Omental fat pad (tissue), 4 donors: ENCODE measurements around the gene KLF2. TPM values are rescaled to one million over a fixed set of nuclear protein-coding genes. Genes with fewer than 3 reads are reported as not detected.
A peak's percentile ranks its signal among the peaks of the same experiment; 100 is the strongest.
"Not testable (repeated sequence)": the region's sequence is repeated elsewhere in the genome, so short reads cannot be mapped to it uniquely, and the experiment has no call there.

ENCODE experiments used
- ATAC-seq: fragments of 150-250 bp; one replicate; pipeline ENCODE4 v1.9.1; 2016; ENCODE audit warnings: mild to moderate bottlenecking, moderate library complexity; ENCODE audit not compliant: low FRiP score
- DNase-seq: peaks from one replicate; pipeline ENCODE4 v3.0.0-alpha.2; 2019; ENCODE audit warnings: low spot score
- total RNA-seq, 4 donors: library from RNA; depleted of rRNA; stranded (reverse); fragments of >200 nt; gene quantifications; one replicate each; pipeline ENCODE4 v1.1.0, GENCODE V29; 2016
- TF ChIP-seq, protein P1 (sequence below), 3 donors: fragments of 450-650 bp; IDR thresholded peaks; one replicate each; pipeline ENCODE4 v1.5.1; 2016 to 2017; ENCODE audit warnings: antibody characterized with exemption in 3 of 3, mild to moderate bottlenecking in 3 of 3, moderate library complexity in 2 of 3

KLF2 gene
- total RNA-seq, 4 donors from 2014 or later: 61.1 to 160 (median 85.9) TPM

DNA sequence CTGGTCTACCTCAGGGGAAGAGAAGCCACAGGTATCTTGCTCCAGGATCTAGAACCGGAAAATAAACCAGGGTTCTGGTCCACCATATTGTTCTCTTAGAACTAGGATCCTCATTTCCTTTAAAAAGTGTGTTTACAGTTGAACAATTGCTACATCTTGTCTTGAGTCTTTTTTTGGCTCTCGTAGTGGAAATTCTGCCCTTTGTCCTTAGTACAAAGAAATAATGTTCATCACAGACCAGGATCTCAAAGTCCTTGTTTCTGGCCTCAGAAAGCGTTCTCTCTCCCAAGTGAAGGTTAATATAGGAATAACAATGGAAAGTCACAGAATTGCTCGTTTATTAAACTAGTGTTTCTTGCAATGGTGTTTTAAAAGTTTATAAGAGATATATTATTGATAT is 20.8 kb downstream of the KLF2 start:
- TF ChIP-seq, protein P1, sequence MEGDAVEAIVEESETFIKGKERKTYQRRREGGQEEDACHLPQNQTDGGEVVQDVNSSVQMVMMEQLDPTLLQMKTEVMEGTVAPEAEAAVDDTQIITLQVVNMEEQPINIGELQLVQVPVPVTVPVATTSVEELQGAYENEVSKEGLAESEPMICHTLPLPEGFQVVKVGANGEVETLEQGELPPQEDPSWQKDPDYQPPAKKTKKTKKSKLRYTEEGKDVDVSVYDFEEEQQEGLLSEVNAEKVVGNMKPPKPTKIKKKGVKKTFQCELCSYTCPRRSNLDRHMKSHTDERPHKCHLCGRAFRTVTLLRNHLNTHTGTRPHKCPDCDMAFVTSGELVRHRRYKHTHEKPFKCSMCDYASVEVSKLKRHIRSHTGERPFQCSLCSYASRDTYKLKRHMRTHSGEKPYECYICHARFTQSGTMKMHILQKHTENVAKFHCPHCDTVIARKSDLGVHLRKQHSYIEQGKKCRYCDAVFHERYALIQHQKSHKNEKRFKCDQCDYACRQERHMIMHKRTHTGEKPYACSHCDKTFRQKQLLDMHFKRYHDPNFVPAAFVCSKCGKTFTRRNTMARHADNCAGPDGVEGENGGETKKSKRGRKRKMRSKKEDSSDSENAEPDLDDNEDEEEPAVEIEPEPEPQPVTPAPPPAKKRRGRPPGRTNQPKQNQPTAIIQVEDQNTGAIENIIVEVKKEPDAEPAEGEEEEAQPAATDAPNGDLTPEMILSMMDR (IDR thresholded peaks at IDR 0.05): no peak
- ATAC-seq (no peak), DNase-seq (no peak)

DNA sequence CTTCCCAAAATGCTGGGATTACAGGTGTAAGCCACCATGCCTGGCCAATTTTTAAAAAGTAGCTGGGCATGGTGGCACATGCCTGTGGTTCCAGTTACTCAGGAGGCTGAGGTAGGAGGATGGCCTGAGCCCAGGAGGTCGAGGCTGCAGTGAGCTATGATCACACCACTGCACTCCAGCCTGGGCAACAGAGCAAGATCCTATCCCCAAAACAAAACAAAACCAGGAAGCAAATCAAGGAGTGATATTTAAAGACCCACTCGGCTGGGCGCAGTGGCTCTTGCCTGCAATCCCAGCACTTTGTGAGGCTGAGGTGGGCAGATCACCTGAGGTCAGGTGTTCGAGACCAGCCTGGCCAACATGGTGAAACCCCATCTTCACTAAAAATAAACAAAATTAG is 22.5 kb downstream of the KLF2 start:
- DNase-seq, ATAC-seq: not testable (repeated sequence)

DNA sequence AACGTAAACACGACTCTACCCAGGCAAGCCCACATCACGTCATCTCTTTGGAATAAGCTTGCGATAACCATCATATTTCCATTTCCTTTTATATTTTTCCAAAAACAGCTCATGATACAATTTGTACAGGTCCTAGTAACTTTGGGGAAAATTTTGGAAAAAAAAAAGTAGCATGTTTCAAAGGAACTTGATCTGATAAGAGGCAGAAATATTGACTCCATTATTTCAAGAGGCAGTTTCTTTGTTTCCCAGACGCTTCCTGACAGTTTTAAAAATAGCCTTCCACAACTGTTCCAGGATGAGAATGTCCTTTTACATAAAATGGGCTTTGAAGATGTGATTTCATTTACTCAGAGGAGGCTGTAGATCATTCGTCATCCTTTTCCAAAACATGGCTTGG is 23.1 kb downstream of the KLF2 start:
- ATAC-seq (no peak), DNase-seq (no peak)
- TF ChIP-seq, protein P1 (IDR thresholded peaks at IDR 0.05): no peak

DNA sequence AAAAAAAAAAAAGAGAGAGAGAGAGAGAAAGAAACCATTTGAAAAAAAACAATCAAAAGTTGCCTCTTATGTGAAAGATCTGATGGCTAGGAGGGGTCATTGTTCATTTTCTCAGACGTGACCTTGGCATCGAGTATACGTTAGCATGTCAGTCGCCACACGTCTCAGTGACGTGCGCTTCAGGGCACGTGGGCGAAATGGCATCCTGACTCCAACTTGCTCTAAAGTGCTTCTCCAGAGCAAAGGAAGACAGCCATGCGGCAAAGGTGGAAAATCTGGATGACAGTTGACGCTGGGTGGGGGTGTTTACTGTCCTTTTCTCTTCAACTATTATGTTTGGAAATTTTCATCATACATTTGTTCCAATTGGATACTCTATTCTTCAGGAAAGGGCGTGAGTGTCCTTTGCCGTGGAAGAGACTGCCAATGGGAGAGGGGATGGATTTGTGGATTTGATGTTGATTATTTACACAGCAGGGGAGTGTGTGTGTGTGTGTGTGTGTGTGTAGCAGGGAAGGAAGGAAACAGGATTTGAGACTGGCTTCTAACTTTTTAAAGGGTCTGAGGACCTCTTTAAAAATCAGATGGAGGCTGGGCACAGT is 25.0 kb downstream of the KLF2 start:
- no peak for DNase-seq
- TF ChIP-seq, protein P1 (IDR thresholded peaks at IDR 0.05): no peak
- ATAC-seq: no peak

DNA sequence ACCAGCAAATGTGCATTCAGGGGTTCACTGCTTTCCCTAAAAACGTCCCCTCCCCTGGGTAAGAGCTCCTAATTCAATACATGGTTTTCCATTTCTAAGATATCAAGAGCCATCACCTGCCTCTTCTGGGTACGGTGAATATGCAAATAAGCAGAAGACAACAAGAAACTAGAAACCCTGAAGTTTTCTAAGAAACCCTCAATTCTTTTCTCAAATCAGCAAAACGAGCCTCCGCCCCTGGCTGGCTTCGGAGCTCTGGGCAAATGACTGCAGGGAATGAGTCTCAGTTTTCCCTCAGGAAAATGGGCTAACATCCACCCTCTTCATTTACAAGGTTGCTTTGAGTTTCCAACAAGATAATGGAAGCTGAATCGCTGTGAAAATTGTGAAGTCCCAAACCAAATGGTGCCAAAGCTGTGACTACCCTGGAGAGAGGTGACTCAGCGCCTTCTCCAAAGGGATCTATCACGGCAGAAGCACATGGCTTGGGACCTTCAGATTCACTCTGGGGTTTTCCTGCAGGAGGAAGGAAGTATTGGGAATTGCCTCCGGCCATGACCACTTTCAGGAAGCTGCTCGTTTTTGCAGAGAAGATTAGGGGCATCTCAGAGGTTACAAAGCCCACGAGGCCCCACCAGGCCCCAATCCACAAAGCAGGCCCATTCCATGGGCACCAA is 26.6 kb downstream of the KLF2 start:
- DNase-seq (no peak), ATAC-seq (no peak)
- TF ChIP-seq, protein P1 (IDR thresholded peaks at IDR 0.05): no peak

DNA sequence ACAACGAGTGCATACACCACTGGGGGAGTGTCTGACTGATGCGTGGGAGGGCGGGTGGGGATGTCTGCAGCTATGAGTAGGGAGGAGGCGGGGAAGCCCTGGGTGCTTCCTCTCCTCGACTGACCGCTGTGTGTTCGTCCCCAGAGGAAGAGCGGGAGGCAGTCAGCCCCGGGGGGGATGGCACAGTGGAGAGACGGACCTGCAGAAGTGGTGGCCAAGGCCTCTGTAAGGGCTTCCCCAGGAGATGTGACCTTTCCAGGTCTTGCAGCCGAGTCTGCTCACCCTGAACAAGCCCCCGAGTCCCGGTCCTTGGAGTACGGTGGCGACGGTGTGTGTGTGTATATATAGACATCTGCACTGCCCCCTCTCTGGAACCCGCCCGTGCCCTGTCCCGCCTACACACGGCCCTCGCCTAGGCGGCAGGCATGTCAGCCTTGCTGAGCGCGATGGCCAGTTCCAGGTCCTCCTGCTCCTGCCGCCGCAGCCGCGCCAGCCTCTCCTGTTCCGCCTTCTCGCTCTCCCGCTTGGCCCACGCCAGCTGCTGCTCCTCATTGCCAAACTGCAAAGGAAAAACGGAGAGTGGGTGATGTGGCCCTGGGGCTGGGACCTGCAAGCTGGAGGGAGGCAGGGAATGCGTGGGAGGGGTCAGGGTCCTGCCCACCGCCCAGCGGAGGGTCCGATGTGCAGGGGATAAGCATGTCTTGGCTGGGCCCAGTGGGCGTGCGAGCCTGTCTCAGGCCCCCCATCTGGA is 30.8 kb downstream of the KLF2 start:
- TF ChIP-seq, protein P1 (IDR thresholded peaks at IDR 0.05): no peak
- ATAC-seq: peak; percentile 70
- DNase-seq: no peak

DNA sequence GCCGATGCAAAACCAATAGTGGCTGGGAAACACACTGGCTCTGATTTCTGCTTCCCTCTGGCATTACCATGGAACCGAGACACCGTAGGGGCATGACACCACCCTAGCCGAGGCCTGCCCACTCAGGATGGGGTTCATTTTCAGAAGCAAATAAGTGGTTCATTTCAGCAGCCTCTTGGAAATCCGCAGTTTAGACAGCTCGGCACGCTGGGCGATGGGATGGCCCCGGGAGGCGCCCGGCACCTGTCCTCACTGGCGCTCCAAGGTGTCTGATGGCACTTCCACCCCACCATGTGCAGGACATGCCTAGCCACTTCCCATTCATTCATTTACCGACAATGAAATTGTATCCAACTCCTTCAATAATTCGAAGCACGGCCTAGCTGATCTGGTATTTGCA is 33.8 kb downstream of the KLF2 start:
- no peak for DNase-seq
- TF ChIP-seq, protein P1 (IDR thresholded peaks at IDR 0.05): no peak
- ATAC-seq: no peak
